Measurements from ENCODE around the gene ADM. TPM values are rescaled to one million over a fixed set of nuclear protein-coding genes. Genes with fewer than 3 reads are reported as not detected.

Gene ADM
- polyA plus RNA-seq, 3 donors: 9.5 to 224 (median 20.0) TPM

GRCh38 chr11:10351765-10352641 lies 47.1 kb downstream of the ADM start:
- WGBS (ENCODE audit: insufficient coverage): 94% methylated on average over 10 of the region's 20 CpGs
- intact Hi-C loops (cut with micrococcal nuclease): no loop called here
- Histone ChIP-seq H3K9me3 (replicated peaks in 1 of 2; ENCODE audit: control insufficient read depth in 1 of 2, insufficient read depth in 1 of 2, low read length in 2 of 2) (no peaks in the 10 kb centered on the region), H3K4me3 (replicated peaks in 1 of 3; ENCODE audit: low read depth in 2 of 3, low read length in 3 of 3) (no peak overlapping the region), H3K27ac (ENCODE audit: low read depth in 1 of 2, low read length in 2 of 2) (no peak overlapping the region), H3K36me3 (replicated peaks in 1 of 2; ENCODE audit: control insufficient read depth in 1 of 2, insufficient read depth in 2 of 2, low read length in 2 of 2) (no peaks in the 10 kb centered on the region), H3K27me3 (ENCODE audit: control insufficient read depth in 2 of 2, insufficient read depth in 2 of 2, low read length in 2 of 2) (no peaks in the 10 kb centered on the region), H4K20me1 (ENCODE audit: insufficient read depth, low read length) (no peaks in the 10 kb centered on the region), H3K4me2 (replicated peaks; ENCODE audit: extremely low read depth, low read length, poor library complexity, severe bottlenecking) (no peak overlapping the region), H3K9ac (ENCODE audit: insufficient read depth, low read length, poor library complexity, severe bottlenecking) (no peak overlapping the region), H3K4me1 (ENCODE audit: control insufficient read depth in 1 of 2, insufficient read depth in 2 of 2, low read length in 2 of 2) (no peaks in the 10 kb centered on the region), H2AFZ (ENCODE audit: insufficient read depth, low read depth, low read length, poor library complexity, severe bottlenecking) (no peak overlapping the region), H3K79me2 (ENCODE audit: insufficient read depth, low read length) (no peaks in the 10 kb centered on the region)
- no peak for DNase-seq
- Mint-ChIP-seq H3K4me1 (no peaks in the 10 kb centered on the region), H3K27ac (no peak overlapping the region), H3K9me3 (peaks cover 0 to 2% (median 0%) of the 10 kb centered on the region in 7 donors), H3K4me3 (no peak overlapping the region), H3K36me3 (no peaks in the 10 kb centered on the region), H3K27me3 (ENCODE audit: low read depth in 3 of 3) (peaks cover 0 to 3% (median 3%) of the 10 kb centered on the region in 3 donors)
- TF ChIP-seq, protein P1, sequence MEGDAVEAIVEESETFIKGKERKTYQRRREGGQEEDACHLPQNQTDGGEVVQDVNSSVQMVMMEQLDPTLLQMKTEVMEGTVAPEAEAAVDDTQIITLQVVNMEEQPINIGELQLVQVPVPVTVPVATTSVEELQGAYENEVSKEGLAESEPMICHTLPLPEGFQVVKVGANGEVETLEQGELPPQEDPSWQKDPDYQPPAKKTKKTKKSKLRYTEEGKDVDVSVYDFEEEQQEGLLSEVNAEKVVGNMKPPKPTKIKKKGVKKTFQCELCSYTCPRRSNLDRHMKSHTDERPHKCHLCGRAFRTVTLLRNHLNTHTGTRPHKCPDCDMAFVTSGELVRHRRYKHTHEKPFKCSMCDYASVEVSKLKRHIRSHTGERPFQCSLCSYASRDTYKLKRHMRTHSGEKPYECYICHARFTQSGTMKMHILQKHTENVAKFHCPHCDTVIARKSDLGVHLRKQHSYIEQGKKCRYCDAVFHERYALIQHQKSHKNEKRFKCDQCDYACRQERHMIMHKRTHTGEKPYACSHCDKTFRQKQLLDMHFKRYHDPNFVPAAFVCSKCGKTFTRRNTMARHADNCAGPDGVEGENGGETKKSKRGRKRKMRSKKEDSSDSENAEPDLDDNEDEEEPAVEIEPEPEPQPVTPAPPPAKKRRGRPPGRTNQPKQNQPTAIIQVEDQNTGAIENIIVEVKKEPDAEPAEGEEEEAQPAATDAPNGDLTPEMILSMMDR (IDR thresholded peaks at IDR 0.05): no peak

- peak overlapping the region in 1 of 7 donors; percentile 45 for H3K27ac Mint-ChIP-seq
- Histone ChIP-seq H3K4me1 (ENCODE audit: control insufficient read depth in 1 of 2, insufficient read depth in 2 of 2, low read length in 2 of 2) (no peaks in the 10 kb centered on the region), H4K20me1 (ENCODE audit: insufficient read depth, low read length) (no peaks in the 10 kb centered on the region), H3K27ac (ENCODE audit: low read depth in 1 of 2, low read length in 2 of 2) (no peak overlapping the region), H3K9me3 (replicated peaks in 1 of 2; ENCODE audit: control insufficient read depth in 1 of 2, insufficient read depth in 1 of 2, low read length in 2 of 2) (no peaks in the 10 kb centered on the region), H3K9ac (ENCODE audit: insufficient read depth, low read length, poor library complexity, severe bottlenecking) (no peak overlapping the region), H3K27me3 (ENCODE audit: control insufficient read depth in 2 of 2, insufficient read depth in 2 of 2, low read length in 2 of 2) (no peaks in the 10 kb centered on the region), H3K4me3 (replicated peaks in 1 of 3; ENCODE audit: low read depth in 2 of 3, low read length in 3 of 3) (no peak overlapping the region), H3K79me2 (ENCODE audit: insufficient read depth, low read length) (no peaks in the 10 kb centered on the region), H3K36me3 (replicated peaks in 1 of 2; ENCODE audit: control insufficient read depth in 1 of 2, insufficient read depth in 2 of 2, low read length in 2 of 2) (no peaks in the 10 kb centered on the region), H2AFZ (ENCODE audit: insufficient read depth, low read depth, low read length, poor library complexity, severe bottlenecking) (no peak overlapping the region), H3K4me2 (replicated peaks; ENCODE audit: extremely low read depth, low read length, poor library complexity, severe bottlenecking) (no peak overlapping the region)
- DNase-seq: no peak
- H3K9me3 Mint-ChIP-seq: peaks cover 0 to 2% (median 0%) of the 10 kb centered on the region in 7 donors
- H3K36me3 Mint-ChIP-seq: no peaks in the 10 kb centered on the region
- intact Hi-C loops (cut with micrococcal nuclease): no loop called here
- H3K27me3 Mint-ChIP-seq (ENCODE audit: low read depth in 3 of 3): peaks cover 0 to 3% (median 3%) of the 10 kb centered on the region in 3 donors
- TF ChIP-seq, protein P1 (IDR thresholded peaks at IDR 0.05): peak; percentile 17
- no CpG with 5 or more reads among the region's 5 CpGs for WGBS (ENCODE audit: insufficient coverage)
- H3K4me3 Mint-ChIP-seq: no peak overlapping the region
- H3K4me1 Mint-ChIP-seq: no peaks in the 10 kb centered on the region
Measured at GRCh38 chr11:10352921-10353550, 48.2 kb downstream of the ADM start.

Measured in CD14-positive monocyte (primary cell).